Right cardiac atrium (tissue), 5 donors: Measurements from ENCODE around the gene STX17. TPM values are rescaled to one million over a fixed set of nuclear protein-coding genes. Genes with fewer than 3 reads are reported as not detected.

Source experiments
- ATAC-seq, 2 donors: fragments of 200-7000 bp; cut with Tn5 transposase; one replicate each; pipeline versions ENCODE4 v1.8.0 to v1.9.1; 2020; ENCODE audit warnings: moderate library complexity in 2 of 2, mild to moderate bottlenecking in 1 of 2
- DNase-seq, 3 donors: peaks; one replicate each; pipeline ENCODE4 v3.0.0-alpha.2; 2020
- H3K27ac ChIP-seq: one replicate; pipeline ENCODE4 v1.5.1; 2013; ENCODE audit warnings: mild to moderate bottlenecking, low read length, control low read depth, moderate library complexity
- H3K27me3 ChIP-seq: one replicate; pipeline ENCODE4 v1.6.1; 2013; ENCODE audit not compliant: control insufficient read depth, insufficient read depth
- H3K4me1 ChIP-seq: one replicate; pipeline ENCODE4 v1.6.1; 2013; ENCODE audit warnings: low read length; ENCODE audit not compliant: control insufficient read depth, insufficient read depth
- H3K4me3 ChIP-seq: one replicate; pipeline ENCODE4 v1.5.1; 2013; ENCODE audit warnings: low read length, control low read depth
- H3K9me3 ChIP-seq: one replicate; pipeline ENCODE4 v1.6.1; 2013; ENCODE audit warnings: low read length; ENCODE audit not compliant: control insufficient read depth
- WGBS: extraction: QIAGEN DNeasy Blood & Tissue Kit; methylation state at CpG from one replicate; pipeline ENCODE4 v1.1.7; 2013; 5-methylcytosine and 5-hydroxymethylcytosine counted together
- intact Hi-C, 4 donors: fragments of 100-400 bp; cut with DNase I; formaldehyde crosslinking; loops; one replicate each; pipeline versions ENCODE4 v1.11.0 to v1.14.0; 2022 to 2023
- polyA plus RNA-seq: library from polyadenylated mRNA; stranded (reverse); fragments of 200-250 nt; gene quantifications from one replicate; pipeline ENCODE4 v1.2.3, GENCODE V29; 2013
- total RNA-seq, 4 donors: library from RNA; stranded (reverse); fragmentation: NEBNext Ultra II Directional; extraction: Animal tissue kit (Norgen Biotek cat#: 25700); gene quantifications; one replicate each; pipeline ENCODE4 v1.2.1, GENCODE V29; 2021
- donor health status: healthy with polysubstance abuse.
- donor health status: DM: no; HTN: yes; CAD: no.
- donor health status: DM: no; HTN: no; CAD: no.
- donor health status: DM: no; HTN: yes; CAD: no; lungs with severe emphysema.
- donor health status: DM: yes; HTN: yes; CAD: no.

Gene STX17
- total and polyA plus RNA-seq, 5 donors = 6.6 to 25.5 (median 23.4) TPM

- no peak overlapping the region for H3K4me3 ChIP-seq
- H3K27ac ChIP-seq = no peak overlapping the region
- 64% methylated on average over 1 of the region's 1 CpG for WGBS
- H3K27me3 ChIP-seq = no peaks in the 10 kb centered on the region
- intact Hi-C loops = no loop called here
- DNase-seq (no peak), ATAC-seq (no peak)
- no peaks in the 10 kb centered on the region for H3K9me3 ChIP-seq
- H3K4me1 ChIP-seq = no peaks in the 10 kb centered on the region
Measured at GRCh38 chr9:100011062-100011681, 104.7 kb downstream of the STX17 start.

DNA sequence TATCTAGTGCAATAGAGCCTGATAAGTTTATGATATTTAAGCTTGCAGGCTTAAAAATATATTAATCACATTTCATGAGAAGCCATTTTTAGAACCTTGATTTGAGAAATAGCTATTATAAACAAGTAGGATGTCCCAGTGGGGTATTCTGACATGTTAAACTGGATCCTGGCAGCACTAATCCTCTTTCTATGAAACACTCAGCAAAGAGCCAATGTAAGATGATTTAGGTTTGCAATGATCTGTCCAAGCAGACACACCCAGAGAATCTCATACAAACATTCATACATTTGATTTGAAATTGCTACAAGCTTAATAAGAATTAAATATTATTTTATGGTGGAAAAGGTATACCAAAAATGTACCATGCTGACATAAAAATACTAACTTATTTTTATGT is 105.8 kb downstream of the STX17 start:
- no peak for DNase-seq
- Histone ChIP-seq H3K27ac (no peak overlapping the region), H3K9me3 (no peaks in the 10 kb centered on the region), H3K27me3 (no peaks in the 10 kb centered on the region), H3K4me3 (no peak overlapping the region), H3K4me1 (no peaks in the 10 kb centered on the region)
- no peak for ATAC-seq
- intact Hi-C loops = no loop called here

GRCh38 chr9:100013573-100013972 is 107.1 kb downstream of the STX17 start:
- no peaks in the 10 kb centered on the region for H3K4me1 ChIP-seq
- no peak for DNase-seq
- WGBS = 90% methylated on average over 2 of the region's 2 CpGs
- intact Hi-C loops = no loop called here
- no peak overlapping the region for H3K4me3 ChIP-seq
- ATAC-seq = no peak
- no peaks in the 10 kb centered on the region for H3K27me3 ChIP-seq
- no peaks in the 10 kb centered on the region for H3K9me3 ChIP-seq
- no peak overlapping the region for H3K27ac ChIP-seq

- no peak for DNase-seq
- Histone ChIP-seq H3K9me3 (no peaks in the 10 kb centered on the region), H3K4me3 (no peak overlapping the region), H3K27me3 (no peaks in the 10 kb centered on the region), H3K4me1 (no peaks in the 10 kb centered on the region), H3K27ac (no peak overlapping the region)
- intact Hi-C loops = no loop called here
- ATAC-seq = no peak
Measured at GRCh38 chr9:100014846-100015245, 108.4 kb downstream of the STX17 start.

- no peaks in the 10 kb centered on the region for H3K27me3 ChIP-seq
- 96% methylated on average over 1 of the region's 1 CpG for WGBS
- intact Hi-C loops = no loop called here
Measured at GRCh38 chr9:100019541-100019940, 113.1 kb downstream of the STX17 start.

More at GRCh38 chr9:100019541-100019940, 113.1 kb downstream of the STX17 start:
- H3K27ac ChIP-seq = no peak overlapping the region
- DNase-seq (no peak), ATAC-seq (no peak)
- no peaks in the 10 kb centered on the region for H3K9me3 ChIP-seq
- H3K4me3 ChIP-seq = no peak overlapping the region
- H3K4me1 ChIP-seq = no peaks in the 10 kb centered on the region

Other genes starting within 250 kb of the STX17 start
- 10 to 100 TPM in 1 of 4 donors, 1 to 10 TPM in 3; 4.1 to 98.5 (median 6.3) TPM for gene NR4A3, start 84.8 kb upstream of the STX17 start, total RNA-seq
- 57.4 TPM for gene NR4A3, start 84.8 kb upstream of the STX17 start, polyA plus RNA-seq
- 10 to 100 TPM; 13.9 to 19.6 (median 16.9) TPM for gene ERP44, start 192.3 kb downstream of the STX17 start, total RNA-seq
- 16.5 TPM for gene ERP44, start 192.3 kb downstream of the STX17 start, polyA plus RNA-seq
- gene INVS, start 192.6 kb downstream of the STX17 start, total RNA-seq = 10 to 100 TPM in 2 of 4 donors, 1 to 10 TPM in 2; 7.9 to 10.1 (median 9.6) TPM
- 3.0 TPM for gene INVS, start 192.6 kb downstream of the STX17 start, polyA plus RNA-seq